ENCODE results near the gene SCN4A.

SCN4A gene

DNA sequence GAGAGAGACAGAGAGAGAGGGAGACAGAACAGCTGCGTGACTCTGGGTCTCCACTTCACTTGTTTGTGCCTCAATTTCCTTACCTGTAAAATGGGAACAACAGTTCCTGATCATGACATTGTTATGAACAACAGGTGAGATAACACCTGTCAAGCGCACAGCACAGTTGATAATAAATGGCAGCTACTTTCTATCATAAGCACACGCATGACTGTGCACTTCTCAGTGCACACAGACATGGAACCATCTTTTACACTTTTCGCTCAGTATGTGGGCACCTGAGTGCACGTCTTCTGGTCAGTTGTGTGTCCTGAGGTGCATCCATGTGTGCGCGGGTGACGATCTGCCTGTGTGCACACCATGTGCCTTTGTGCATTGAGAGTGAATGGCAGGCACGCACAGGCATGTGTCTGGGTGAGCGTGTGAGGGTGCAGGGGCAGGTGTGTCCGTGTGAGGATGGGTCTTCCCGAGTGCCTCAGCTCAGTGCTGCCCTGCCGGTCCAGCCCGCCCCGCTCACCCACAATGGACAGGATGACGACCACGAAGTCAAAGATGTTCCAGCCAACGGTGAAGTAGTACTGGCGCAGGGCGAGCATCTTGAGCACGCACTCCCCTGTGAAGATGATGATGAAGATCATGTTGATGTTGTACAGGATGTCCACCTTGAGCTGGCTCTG, 30.3 kb downstream of the SCN4A start:
- no peak overlapping the region for H3K27ac ChIP-seq

DNA sequence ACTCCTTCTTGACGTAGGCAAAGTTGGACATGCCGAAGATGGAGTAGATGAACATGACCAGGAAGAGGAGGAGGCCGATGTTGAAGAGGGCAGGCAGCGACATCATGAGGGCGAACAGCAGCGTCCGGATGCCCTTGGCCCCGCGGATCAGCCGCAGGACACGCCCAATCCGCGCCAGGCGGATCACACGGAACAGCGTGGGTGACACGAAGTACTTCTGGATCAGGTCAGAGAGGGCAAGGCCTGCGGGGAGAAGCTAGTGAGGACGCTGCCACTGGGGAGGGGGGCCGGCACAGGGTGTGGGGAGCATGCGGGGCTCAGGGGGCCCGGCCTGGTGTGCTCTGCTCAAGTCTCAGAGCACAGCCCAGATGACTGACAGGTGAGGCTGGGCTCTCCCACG, 31.0 kb downstream of the SCN4A start:
- H3K4me3 ChIP-seq = no peak overlapping the region

More for the DNA sequence above, 30.3 kb downstream of the SCN4A start:
- no peak overlapping the region for H3K4me3 ChIP-seq

DNA sequence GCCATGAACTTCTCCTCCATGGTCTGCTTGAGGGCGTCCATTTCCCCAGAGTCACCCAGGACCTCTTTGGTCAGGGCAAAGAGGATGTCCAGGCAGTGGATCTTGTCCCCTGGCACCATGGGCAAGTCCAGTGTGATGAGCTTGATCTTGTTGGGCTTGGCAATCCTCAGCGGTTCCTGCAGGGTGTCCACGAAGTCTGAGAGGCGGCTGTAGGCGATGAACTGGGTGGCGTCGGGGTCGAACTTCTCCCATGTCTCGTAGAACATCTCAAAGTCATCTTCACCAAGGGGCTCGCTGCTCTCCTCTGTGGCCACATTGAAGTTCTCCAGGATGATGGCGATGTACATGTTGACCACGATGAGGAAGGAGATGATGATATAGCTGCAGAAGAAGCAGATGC, 31.6 kb downstream of the SCN4A start:
- Histone ChIP-seq H3K4me3 (no peak overlapping the region), H3K27ac (no peak overlapping the region)

More for the DNA sequence above, 31.0 kb downstream of the SCN4A start:
- no peak overlapping the region for H3K27ac ChIP-seq

DNA sequence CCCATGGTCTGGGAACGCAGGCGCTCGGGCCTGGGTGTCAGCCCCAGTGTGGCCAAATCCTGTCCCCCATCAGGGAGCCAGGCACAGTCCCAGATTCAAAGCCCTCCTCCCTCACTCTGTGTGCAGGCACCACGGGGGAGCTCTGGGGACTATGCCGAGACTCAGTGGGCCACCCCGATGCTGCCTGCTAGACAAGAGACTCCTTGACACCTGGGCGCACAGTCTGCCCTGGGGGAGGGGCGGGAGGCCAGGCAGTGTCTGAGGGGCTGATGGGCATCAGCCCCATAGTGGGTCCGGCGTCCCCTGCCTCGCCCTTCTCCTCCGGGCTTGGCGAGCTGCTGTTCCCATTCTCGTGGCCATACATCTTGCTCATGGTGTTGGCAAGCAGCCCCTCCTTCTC, 32.1 kb downstream of the SCN4A start:
- Histone ChIP-seq H3K27ac (no peak overlapping the region), H3K4me3 (no peak overlapping the region)

DNA sequence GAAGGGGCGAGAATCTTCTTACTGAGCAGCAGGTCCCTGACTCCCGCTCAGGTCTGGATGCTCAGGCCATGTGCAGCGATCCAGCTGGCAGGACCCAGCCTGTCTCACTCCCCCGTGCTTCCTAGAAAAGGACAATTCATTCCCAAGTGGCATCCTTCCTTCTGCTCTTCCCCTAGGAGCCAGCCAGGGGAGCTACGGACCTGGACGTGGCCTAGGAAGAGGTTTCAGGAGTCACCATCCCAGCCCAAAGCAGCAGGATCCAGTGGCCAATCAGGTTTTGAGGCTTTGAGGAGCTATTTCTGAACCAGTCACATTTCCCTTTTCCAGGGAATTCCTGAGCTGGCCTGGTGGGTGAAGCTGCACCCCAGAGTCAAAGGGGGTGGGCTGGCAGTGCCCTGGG, 32.8 kb downstream of the SCN4A start:
- Histone ChIP-seq H3K4me3 (no peak overlapping the region), H3K27ac (no peak overlapping the region)

DNA sequence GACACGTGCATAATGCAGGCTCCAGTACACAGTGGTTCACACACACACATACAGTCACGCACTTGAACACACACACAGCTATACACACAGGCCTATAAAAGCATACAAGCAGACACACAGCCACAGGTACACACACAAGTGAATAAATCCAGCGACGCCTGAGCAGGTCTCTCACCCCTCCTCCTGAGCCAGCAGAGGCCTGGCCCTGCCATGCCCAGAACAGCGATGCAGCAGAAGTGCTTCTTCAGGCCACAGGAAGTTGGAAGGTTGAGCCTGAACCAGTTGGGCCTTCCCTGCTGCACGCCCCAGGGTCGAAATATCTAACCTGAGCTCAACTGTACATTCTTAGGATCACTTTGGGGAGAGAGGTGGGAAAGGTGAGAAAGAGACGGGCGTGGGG, 33.3 kb downstream of the SCN4A start:
- Histone ChIP-seq H3K27ac (no peak overlapping the region), H3K4me3 (no peak overlapping the region)

DNA sequence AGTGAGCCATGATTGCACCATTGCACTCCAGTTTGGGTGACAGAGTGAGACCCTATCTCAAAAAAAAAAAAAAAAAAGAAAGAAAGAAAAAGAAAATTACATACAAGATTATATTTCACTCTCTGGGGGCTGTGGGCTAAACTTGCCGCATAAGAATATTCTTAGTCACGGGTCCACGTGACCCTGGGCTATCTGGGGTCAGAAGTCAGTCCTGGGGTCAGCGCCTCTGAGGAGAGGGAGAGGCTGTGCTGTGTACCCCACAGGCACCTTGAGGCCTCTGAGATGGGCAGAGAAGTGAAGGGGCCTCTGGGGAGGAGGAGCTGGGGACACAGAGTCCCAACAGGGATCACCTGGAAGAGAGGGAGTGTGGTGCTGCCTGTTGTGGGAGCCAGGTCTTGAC, 34.8 kb downstream of the SCN4A start:
- Histone ChIP-seq H3K4me3 (no peak overlapping the region), H3K27ac (no peak overlapping the region)

DNA sequence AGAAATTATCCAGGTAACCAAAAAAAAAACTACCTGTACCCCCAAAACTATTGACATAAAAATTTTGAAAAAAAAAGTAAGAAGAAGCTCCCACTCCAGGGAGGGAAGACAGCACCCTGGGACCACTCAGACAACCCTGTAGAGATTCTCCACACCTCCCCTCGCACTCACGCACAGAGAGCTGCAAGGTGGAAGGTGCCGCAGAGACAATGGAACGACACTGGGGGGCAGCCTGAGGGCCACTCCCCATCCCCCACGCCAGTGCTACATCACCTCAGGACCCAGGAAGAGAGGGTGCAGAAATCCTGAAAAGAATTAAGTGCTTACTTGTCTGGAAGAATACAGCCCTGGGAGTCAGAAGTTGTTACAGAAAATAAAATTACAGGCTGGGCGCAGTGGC, 35.4 kb downstream of the SCN4A start:
- no peak overlapping the region for H3K4me3 ChIP-seq
- no peak overlapping the region for H3K27ac ChIP-seq

DNA sequence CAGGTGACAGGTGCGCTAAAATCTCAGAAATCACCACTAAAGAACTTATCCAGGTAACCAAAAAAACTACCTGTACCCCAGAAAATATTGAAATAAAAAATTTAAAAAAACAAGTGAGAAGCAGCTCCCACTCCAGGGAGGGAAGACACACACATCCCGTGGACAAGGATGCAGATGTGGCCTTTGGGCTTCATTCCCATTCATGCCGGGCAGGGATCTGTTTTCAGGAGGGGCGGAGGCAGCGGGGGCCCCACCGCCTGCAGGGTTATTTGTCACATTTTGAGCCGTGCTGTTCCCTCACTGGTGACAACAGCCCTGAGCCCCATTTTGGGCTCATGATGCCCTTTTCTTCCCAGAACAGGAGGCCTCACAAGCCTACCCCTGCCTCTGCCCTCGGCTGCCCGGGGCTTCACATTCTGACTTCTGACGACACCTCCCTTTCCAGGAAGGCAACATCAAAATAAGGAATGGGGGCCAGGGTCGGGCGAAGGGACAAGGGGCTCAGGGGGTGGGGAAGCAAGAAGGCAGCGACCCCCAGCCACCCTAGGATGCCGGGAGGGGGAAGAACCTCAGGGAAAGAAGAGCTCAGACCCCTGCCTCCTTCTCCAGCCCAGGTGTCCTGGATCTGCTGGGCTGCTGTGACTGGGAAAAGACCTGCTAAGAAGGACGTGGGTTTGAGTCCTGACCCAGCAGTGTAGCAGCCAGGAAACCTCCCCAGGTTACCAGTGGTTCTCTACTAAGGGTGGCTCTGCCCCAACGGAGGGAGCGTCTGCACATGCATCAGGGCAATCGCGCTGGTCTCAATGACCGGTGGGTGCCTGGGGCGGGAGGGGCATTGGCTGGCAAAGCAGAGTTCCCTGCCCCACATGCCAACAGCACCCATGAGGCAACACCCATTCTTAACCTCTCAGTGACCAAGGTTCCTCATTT, 38.3 kb downstream of the SCN4A start:
- Histone ChIP-seq H3K27ac (peak overlapping the region in 1 of 21 experiments; percentile 82), H3K4me3 (no peak overlapping the region)

DNA sequence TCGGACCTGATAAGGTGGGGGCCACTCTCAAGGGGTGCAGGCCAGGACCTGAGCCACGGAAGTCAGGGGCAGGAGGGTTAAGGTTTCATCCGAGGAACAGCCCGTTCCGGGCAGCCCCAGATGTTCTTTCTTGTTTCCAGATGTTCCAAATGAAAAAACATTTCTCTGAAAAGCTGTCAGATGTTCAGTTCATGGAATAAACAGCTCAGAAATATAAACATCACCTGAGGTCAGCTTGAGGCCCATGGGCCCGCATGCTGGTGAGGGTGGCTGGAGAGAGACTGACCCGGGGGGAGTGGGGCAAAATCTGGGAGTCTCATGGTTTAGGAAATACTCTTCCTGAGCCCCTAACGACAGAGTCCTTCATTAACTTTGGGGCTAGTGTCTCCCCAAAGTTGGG, 39.1 kb downstream of the SCN4A start:
- H3K27ac ChIP-seq = peak overlapping the region in 1 of 21 experiments; percentile 82
- H3K4me3 ChIP-seq = no peak overlapping the region

DNA sequence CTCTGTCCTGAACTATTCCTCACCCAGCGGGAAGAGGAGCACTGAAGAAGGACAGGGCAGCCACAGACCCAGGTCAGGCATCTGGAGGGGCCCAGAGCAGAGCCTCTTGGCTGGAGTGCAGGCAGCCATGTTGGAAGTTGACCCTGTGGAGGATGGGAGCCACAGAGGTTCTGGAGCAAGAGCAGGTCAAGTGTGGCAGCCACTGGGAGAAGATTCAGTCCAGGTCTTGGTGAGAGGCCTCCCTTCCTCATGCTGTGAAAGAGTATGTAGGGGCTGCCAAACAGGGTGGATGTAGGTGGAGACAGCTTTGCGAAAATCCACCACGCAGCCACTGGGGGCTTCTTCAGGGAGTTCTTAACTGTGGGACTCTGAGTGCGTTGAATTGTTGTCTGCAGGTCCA, 40.0 kb downstream of the SCN4A start:
- no peak overlapping the region for H3K4me3 ChIP-seq
- peak overlapping the region in 10 of 21 experiments; percentile 1 to 84 (median 70) for H3K27ac ChIP-seq

DNA sequence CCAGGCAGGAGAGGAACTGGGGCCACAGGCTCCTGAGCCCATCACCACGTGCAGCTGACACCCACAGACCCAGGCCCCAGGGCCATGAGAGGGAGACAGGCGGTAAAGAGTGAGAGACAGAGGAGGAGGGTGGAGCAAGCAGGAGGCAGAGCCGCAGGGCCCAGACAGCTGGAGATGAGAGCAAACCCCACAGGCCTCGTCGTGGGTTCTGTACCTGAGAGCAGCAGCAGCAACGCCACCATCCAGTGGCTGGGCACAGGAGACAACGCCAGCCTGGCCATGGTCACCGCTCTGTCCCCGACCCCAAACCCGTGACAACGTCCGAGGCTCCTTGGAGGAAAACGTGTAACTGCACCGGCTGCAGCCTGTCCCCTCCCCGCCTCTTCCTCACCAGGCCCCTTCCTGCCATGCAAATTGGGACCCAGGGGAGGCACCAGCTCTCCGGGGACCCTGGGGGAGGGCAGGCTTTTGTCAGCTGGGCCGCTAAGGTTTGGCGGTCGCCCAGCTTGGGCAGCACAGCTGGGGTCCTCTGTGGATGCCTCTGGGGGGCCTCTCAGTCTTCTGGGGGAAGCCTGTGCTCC, 40.6 kb downstream of the SCN4A start, which contains the start of gene CD79B:
Gene CD79B (minus strand): TSS at position 351 of the 581 bp plus-strand sequence. CDS start 70 bp downstream, at position 281.
- H3K27ac ChIP-seq = peak within 1 kb of the TSS in 18 of 21 experiments; percentile 1 to 84 (median 60)
- peak within 1 kb of the TSS; percentile 4 to 29 (median 15) for H3K4me3 ChIP-seq

DNA sequence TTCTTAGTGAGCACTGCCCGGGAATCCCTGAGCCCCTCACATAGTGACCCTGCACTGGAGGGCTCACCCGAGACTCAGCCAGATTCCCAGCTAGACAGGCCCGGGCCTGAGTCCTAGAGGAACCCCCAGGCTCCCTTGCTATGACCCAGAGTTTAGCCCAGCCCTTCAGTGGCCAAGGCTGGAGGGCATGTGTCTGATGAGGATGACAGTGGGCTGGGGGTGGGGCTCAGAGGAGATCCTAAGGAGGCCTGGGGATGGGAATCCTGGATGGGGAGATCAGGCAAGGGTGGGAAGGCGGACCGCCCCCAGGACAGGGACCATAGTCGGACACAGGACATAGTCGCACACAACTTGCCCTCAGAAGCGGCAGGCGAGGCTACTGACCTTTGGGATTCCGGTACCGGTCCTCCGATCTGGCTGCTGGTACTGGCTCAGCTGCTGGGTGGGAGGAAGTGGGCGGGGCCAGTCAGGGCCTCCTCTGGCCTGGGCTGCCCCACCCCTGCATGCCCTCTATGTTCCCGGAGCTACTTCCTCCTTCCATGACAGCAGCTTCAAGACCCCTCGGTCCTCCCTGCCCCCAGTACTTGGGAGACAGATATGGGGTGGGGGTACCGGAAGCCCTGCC, 41.7 kb downstream of the SCN4A start:
- peak overlapping the region; percentile 4 to 29 (median 15) for H3K4me3 ChIP-seq

DNA sequence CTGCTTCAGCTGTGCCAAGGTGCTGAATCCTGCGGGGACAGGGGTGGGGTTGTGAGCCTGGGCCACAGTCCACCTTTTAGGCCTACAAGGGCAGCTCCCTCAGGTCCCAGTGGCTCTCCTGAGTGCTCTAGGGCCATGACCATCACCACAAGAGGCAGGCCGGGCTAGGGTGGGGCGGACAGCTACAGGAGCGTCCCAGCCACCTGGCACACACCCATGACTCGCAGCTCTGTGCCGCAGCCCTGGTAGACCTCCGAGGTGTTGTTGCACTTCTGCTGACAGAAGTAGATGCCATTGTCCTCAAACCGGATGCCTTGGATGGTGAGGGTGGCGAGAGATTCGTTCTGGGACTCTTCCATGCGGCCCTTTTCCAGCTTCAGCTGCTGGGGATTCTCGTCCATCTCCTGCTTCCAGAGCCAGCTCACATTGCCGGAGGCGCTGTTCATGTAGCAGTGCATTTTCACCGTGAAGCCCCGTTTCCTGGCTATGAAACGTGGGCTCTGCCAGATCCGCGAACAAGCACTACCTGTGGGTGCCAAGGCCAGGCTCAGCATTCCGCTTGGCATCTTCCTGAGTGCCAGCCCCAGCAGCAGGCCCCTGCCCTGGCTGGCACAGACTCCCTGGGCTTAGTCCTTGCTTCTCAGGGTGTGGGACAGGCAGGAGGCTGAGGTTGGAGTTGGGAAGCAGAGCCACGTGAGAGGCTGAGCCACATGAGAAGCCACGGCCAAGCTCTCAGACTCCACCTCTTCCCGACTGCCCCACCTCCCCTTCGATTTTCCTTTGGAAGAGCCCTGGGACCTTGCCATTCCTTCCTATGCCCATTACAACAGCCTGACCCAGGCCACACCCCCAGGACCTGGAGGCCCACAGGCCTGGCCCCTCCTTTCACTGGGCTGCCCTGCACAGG, 42.6 kb downstream of the SCN4A start:
- Histone ChIP-seq H3K27ac (peak overlapping the region in 11 of 21 experiments; percentile 3 to 84 (median 42)), H3K4me3 (peak overlapping the region in 1 of 7 experiments; percentile 1)

More for the DNA sequence above, 41.7 kb downstream of the SCN4A start:
- H3K27ac ChIP-seq = peak overlapping the region in 16 of 21 experiments; percentile 42 to 84 (median 62)

DNA sequence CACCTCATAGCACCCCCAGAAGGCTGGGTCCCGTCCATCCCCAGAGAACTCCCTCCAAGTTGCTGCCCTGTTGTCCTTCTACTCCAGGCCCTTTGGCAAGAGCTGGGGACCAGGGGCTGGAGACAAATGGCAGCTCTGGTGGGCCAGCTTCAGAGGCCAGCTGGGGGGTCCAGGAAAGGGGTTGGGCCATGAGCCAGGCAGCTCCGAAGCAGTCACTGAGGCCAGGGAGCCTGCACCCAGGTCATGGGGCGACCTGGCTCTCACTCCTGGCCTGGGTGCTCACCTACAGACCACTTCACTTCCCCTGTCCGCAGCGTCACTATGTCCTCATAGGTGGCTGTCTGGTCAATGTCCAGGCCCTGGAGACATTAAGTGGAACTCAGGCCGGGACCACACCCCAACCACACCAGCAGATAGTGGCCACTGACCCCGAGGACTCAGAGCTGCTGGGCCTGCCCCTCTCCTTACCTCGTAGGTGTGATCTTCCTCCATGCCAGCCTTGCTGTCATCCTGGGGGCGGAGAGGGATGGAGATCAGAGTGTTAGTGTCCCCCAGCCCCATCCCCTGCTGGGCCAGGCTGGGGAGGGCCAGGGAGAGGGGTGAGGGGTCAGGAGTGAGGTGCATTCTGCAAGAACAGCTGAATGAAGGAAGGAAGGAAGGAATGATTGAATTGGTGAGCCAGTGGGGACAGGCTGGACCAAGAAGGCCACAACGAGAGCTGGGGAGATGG, 43.6 kb downstream of the SCN4A start:
- H3K27ac ChIP-seq = peak overlapping the region in 1 of 21 experiments; percentile 82
- no peak overlapping the region for H3K4me3 ChIP-seq

DNA sequence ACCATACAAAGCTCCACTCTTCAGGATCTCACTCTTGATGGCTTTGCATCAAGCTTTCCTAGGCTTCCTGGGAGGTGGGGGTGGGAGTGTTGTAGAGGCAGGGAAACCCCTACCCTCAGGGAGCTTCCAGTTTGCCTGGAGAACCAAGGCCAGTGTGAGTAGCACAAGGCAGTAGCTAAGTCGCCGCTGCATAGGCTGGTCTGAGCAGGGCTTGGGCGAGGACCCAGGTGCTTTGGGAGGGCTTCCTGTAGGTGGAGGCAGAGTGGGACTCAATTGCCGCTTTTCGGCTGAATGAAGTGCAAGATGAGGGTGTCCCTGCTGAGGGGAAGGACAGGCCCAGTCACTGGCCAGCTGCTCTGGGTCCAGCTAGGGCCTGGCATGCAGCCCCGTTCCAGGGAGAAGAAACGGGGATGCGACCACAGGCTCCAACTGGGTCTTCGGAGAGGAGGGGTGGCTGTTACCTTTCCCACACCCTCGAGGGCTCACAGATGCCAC, 44.5 kb downstream of the SCN4A start:
- H3K4me3 ChIP-seq = no peak overlapping the region
- H3K27ac ChIP-seq = peak overlapping the region in 1 of 21 experiments; percentile 62

DNA sequence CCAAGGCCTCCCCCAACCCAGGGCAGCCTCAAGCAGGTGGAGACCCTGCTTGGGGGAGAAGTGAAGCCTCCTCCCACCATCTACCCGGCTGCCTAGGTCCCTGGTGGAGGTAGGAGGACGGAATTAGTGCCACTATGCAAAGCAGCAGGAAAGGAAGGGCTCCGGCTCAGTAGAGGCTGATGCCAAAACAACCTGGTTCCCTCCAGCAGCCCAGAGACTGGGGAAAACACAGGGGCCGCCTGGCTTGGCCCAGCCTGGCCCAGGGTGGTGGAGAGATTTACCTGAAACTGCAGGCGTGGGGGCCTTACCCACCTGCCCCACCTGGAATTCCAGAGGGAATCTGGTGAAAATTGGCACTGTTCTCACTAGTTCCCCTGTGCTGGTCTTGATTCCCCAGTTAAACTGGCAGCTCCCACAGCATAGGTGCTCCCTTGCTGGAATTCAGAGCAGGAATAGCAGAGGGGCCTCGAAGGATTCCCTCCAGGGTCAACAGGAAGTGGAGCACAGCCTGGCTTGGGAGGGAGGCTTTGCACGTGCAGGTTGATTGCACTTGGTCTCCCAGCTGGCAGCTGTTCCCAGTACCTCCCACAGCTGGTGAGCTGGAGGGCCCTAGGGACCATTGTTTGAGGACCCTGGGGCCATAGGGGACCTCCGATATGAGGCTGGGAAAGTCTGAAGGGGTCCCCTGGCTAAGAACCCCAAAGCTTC, 45.1 kb downstream of the SCN4A start:
- peak overlapping the region in 1 of 21 experiments; percentile 62 for H3K27ac ChIP-seq
- no peak overlapping the region for H3K4me3 ChIP-seq
